Stimulated activated CD4-positive, alpha-beta T cell treated with anti-CD3 and anti-CD28 coated beads, Interleukin-2, amount 100 ng/mL, for 24 hours (primary cell): ENCODE data around the gene SOX6.

ENCODE experiments used
- DNase-seq, 2 donors: peaks; one replicate each; pipeline ENCODE4 v3.0.0-alpha.2; 2020

SOX6 gene

DNA sequence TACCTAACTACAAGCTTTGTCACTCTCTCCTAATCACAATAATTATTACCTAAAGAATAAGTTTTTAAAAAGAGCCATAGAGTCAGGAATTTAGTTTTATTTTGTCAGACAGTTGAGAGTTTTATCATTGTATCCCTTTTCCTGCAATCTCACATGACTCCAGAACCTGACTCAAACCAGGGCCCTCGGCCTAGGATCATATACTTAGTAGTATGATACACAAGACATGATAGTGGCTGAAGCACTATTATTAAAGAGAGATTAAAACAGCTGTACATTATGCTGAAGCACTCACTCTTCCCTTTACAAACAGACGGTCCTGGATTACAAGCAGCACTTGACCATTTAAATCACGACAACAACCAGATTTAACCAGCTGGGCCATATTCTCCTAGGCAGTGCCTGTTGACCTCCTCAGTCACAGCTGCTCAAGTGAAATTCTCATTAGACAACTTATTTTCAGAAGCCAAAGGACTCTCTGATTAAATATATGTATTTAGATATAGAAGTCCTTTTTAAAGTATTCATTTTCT is 44.0 kb downstream of the SOX6 start:
- no peak for DNase-seq

DNA sequence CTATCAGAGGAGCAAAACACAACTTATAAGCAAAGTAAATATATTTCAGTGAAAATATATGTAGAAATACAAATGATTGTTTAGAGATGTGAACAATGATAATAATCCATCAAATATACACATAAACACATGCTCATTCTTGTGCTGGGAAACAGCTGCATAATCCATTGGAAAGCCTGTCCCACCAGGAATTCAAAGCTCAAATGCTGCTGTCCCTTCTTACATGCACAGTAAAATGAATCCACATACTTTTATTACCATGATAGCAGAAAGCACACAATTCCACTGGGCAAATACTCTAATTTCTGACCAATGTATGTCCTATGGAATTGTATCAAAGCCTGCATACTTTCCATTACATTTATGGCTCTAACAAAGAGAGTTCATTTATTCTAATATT is 44.5 kb downstream of the SOX6 start:
- no peak for DNase-seq

DNA sequence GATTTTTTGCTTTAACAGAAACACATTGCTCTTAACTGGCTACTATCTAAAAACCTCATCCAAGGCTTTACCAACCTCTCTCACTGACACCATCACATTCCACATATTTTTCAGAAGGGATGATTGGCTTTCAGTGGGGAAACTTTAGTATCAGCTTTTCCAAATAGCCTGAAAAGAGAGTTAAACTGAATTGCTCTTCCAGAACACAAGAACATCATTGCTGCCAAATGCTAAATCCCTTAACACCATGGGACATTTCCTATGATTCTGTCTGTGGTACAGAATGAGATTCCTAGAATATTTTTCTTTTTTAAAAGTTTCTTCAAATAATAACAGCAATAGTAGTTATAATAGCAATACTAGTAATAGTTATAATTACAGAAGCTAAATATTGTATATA is 45.4 kb downstream of the SOX6 start:
- no peak for DNase-seq

DNA sequence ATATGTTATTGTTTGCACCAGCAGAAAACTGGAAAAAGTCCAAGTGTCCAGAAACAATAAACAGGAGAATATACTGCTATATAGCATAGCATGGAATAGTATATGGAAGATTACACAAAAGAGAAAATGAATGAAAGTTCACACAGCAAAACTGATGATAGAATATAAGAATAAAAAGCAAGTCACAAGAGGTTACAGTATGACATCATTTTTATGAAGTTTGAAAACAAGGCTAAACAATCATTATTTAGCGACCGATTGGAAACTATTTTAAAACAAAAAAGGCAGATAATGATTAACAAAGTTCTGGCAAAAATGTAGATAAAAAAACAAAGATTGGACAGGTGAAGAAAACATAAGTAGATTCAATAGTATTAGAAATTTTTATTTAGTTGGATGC is 47.1 kb downstream of the SOX6 start:
- DNase-seq, result no peak

DNA sequence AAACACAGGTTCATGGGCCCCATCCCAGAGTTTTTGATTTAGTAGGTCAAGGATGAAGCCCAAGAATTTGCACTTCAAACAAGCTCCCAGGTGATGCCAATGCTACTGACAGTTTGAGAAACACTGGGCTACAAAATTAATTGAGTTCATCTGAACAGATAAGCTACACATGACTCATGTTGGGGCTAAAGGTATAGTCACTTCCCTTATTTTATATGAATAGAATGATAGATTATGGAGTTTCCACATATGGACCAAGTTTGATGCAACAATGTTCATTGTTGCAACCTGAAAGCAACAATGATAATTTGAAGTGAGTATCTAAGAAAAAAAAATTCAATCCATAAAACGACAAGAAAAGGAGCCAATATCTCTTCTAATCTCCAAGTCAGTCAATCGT is 54.9 kb downstream of the SOX6 start:
- DNase-seq, result no peak

DNA sequence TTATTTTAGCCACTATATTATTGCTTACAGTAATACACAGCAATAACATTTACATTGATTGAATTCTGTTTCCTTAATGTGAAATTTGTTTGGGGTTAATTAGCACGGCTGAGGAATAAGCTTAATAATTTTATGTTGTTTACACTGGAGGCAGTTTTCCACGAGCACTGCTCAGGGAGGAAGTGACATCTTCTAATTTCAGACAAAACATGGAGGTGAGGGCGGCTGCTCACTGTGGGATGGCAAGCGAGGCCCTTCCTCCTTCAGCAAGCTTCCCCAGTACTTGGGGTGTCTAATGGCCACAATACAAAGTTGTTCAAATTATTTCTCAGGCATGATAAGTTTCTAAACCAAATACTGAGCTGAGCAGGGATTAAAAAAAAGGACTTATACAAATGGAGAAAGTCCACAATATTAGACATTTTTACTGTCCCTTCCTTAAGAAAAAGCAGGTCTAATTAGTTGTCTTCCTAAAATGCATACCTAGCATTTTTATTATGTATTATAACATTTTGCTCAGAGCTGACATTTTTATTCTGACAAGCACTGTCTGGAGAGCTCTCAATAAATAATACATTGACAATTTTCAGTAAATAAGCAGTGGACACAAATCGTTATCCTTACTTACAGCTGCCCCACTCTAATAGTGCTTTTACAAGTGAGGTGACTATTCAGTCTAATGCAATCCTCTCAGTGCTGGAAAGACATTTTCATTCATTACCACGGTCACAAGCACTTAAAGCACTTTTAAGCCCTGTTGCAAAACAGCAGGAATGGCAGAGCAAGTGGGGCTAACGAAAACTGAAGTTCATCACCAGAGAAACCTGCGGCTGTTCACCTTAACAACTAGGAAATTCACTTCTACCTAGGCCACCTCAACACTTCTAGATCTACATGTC is 56.2 kb downstream of the SOX6 start:
- DNase-seq, result no peak

DNA sequence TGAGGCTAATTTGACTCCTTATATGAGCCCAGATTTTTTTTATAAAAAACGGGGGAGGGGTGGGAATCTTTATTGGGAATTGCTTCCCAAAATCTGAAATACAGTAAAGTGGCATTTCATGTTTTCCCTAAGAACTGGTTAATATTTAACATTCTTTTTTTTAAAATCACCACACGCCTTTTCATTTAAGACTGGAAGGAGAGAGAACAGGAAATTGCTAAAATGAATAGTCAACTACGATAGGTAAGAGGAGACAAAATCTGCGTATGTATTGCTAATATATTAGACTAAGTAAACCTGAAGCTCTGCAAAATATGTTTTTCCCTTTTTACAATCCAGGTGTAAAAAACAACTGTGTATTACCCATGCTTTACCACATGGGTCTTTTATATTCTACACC is 57.0 kb downstream of the SOX6 start:
- no peak for DNase-seq

DNA sequence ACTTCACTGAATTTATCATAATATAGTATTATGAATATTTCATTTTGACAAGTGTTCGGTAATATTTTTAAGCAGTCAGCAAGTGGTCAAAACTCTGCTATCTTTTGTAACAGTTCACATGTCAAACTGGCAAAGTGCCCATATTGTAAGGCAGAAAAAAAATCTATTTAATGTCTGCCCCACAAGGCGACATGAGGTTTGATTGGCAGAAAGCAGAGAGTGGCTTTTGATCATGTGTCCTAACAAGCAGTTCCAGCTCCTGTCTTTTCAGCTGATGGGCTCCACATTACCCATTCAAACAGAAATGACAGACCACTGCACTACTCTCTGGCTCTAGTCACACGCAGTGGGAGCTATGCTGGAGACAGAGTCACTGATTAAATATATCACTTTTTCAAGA is 59.0 kb downstream of the SOX6 start:
- DNase-seq, result no peak

DNA sequence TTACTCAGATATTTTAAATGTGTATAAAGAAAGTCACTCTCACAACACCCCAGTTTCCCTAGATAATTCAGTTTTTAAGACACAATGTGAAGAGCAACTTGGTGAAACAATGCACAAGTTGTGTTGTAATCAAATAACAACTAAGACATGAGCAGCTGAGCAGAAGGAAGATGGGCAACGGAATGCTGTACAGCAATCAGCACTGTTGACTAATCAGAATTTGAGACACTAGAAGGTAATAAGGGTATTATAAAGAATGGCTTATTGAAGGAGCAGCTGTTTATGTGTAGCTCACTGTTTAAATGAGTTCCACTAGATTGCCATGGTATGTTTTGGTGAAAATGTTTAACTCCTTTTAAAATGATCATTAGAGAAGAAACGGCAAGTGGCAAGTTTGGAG is 60.1 kb downstream of the SOX6 start:
- DNase-seq, result no peak

DNA sequence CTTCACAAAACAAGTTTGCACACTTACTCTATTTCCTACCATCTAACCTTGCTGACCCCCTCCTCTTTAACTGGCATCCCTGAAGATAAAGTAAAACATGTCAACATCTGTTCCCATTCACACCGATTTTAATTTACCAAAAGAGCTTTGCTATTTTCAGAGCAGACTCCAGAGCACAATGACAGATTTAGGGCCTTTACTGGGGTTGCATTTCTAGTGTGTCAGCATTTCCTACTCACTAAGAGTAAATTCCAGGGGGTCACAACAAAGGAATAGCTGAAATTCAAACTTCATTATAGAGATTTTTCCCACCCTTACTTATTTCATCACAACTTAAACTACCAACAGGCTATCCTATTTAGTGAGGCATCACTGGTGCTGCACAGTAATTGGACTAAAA is 60.8 kb downstream of the SOX6 start:
- no peak for DNase-seq

DNA sequence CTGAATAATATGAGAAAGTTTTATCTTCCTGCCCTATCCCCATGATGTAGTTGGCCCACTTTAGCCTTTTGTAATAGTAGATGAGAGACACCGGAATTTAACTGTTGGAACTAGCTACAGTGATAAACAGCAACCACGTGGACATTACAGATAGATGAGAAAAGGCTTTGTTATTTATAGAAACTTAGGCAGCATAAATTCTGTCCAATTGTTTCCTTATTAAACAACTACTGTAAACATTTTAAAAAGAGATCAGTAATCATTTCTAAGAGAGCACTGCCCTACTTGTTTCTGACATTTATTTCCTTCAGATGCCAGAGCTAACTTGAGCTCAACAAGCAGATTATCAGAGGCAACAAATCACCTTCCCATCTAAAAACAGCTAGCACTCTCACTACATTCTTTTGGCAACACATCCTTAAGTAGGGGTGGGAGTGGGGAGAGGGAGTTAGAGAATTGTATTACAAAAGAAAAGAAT is 63.1 kb downstream of the SOX6 start:
- no peak for DNase-seq

DNA sequence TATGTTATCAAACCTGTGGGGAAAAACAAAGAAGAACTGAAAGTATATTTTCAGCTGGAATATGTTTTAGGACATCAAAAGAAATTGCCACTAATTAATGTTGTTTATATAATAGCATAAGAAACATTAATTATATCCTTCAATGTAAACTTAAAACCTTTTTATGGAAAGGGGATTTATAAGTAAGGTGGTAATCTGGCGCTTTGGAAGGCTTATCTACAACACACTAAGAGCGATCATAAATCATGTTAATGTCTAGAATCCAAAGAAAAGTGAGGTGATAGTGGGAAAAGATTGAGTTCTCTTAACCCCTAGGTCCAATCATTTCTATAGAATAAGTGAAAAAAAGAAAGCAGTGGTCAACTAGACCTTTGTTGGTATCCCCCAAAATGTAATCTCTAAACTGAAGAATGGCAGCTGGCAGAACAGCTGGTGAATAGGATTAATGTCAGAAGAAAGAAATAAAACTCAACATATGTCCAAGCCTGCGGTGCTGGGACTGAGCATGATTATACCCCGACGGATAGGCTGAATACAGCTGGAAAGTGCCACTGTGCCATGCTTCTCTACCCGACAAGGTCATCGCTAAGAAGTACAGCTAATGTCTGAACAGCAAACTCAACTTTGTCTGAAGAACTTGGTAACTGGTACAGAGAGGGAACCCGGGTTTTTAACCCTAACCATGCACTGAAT is 64.0 kb downstream of the SOX6 start:
- DNase-seq, result no peak

DNA sequence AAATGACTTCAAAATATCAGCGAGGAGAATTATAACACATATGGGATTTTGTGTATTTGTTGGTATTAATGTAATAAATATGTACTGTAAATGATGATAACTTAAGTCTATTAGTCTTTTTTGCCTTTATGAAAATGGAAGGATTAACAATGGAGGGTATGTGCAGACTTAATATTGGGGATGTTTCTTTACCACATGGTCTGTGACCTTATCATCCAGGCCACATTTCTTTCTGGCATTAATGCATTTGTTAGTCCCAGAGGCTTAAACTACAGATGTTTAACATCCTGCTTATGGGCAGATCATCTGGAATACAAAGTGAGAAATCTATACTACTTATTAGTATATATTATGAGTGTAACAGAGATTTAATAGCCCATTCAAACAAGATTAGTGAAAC is 64.6 kb downstream of the SOX6 start:
- no peak for DNase-seq

DNA sequence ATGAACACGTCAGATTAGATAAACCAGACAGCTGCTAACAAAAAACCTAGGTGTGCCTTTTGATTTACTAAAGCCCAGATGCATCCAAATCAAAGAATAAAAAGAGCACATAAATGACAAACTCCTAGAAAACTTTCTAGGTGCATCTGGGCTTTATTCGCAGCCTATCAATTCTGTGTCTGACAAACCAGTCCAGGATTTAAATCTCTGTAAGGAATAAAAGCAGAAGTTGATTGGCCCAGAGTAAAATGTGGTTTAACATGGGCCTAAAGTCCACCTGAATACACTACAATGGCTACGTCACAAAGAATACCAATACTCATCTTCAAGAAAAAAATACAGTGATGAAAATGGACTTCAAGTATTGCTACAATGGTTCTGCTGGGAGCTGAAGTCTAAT is 66.8 kb downstream of the SOX6 start:
- DNase-seq, result no peak

DNA sequence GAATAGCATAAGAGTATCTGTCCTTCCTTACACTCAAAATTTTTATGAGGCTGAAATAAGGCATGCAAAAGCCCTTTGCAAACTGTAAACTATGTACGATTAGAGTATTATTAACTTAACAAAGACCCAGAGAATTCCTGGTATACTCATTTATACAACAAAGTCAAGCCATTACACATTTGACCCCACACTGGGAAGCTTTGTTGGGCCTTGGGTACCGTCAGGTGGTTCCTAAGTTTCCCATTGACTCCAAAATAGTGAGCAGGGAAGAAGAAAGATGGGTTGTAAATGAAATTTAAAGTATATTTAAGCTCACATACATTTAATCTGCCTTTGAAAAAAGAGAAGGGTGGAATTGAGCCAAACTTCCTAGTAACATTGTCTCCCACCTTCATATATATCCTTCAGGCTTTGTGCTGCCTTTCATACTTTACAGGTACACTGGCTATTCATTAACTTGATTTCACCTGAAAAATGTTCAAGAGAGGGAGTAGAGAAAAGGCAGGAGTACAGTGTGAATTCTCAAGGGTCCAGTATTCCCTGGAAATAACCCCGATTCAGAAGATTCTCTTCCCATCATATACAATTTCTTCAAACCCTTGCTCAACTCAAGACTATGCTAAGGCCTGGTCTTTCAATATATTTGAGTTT is 68.6 kb downstream of the SOX6 start:
- no peak for DNase-seq

DNA sequence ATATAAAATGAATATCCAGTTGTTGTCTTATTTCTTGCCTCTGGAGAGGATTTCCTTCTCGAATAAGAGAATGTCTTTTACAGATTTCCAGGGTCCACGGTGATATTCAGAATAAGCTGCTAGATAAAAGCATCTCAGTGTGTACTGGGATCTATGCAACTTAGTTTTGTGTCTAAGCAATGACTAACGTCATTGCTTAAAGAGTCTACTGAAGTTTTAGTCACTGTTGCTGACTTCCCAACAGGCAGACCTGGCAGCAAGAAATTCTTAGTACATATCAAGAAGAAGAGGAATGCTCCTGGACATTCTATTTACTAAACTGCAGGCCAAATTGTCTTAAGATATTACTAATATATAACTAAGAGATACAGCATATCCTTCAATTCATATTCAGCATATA is 70.3 kb downstream of the SOX6 start:
- no peak for DNase-seq

DNA sequence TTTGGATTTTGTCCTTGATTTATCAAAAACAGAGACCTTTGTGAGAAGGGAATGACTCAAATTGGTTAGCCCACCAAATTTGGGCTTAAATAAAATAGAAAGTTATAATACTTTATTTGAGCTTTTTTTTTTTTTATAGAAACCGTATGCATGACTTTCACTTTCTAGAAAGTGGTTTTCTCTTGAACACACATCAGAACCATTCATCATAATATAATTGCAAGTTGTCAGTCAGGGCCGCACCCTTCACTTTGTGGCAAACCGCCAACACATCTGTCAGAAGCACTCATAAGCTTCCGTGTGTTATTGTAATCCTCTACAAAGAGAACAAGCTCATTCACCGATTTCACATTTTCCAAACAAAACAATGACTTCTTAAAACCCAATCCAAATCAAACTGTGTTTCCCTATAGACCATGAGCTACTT is 76.1 kb downstream of the SOX6 start:
- peak in 1 of 2 donors; percentile 2 for DNase-seq

DNA sequence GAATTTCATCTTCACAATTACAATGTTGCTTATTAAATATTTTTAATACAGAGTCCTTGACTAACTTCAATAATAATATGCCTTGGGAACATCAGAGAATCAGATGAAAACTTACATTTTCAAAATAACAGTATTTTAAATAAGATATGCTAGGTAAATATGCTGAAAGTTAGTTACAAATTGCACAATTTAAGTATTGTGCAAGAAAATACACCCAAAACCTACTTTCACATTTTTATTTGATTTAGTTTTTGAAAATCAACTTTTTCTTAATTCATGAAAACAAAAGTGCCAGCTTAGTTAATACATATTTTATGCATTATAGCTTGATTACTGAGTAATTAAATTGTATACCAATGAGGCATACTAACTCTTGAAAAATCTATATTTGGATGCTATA is 76.8 kb downstream of the SOX6 start:
- no peak for DNase-seq

DNA sequence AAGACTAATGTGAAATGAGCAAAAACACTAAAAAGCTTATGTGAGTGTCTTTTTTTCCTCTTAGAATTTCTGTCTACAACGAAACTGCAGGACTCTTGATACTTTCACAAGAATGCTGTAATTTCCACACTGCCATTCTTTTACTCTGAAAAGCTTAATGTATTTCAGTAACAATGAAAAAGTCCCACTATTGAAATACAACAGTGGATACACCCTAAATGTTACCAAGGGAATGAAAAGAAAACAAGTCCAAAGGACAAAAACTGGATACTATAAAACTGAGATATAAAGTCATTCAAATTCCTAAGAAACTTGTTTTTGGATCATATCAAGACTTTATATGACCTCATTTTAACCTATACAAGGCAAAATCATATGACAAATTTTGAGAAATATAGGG is 77.4 kb downstream of the SOX6 start:
- no peak for DNase-seq

DNA sequence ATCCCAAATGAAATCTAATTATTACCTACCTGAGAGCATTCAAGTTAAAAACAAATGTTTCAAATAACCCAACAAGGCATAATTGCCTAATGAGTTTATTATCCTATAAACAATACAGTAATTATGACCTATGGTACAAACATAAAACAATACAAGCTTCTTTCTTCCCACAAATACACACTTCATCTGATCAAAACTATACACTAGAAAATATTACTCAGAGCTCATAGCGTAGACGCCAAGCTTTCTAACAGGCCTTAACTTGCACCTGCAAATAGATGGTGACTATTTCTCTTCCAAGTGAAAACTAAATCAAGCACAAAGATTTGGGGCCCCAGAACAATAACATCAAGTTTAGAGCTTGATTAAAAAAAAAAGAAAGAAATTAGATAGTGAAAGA is 78.1 kb downstream of the SOX6 start:
- no peak for DNase-seq

DNA sequence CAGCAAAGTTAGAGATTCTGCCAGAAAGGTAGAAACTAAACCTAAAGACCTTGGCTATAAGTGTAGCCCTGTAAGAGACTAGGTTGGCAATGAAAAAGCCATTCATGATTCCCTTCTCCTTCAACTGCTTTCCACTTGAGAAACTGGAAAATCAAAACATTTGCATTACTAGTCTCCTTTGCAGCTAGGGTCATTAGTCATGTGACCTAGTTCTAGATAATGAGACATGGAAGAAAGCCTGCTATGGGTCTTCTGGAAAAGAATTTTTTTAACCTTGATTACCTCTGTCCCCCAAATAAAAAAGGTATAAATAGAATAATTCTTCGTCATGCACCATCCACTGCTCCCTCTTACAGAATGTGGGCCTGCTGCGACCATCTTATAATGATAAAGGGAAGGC is 80.1 kb downstream of the SOX6 start:
- DNase-seq, result no peak

DNA sequence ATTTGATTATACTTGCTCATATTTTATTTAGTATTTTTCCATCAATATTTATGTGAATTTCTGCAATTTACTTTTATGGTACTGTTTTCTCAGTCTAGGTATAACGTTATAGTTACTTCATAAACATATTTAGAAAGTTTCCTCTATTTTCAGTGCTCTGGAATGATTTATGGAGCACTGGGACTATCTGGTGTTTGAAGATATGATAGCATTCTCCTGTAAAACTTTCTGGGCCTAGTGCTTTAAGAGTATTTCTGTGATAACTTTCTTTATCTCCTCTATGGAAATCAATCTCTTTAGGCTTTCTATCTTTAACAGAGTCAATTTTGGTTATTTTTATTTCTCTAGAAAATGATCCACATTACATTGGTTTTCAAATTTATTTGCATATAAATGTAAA is 85.1 kb downstream of the SOX6 start:
- DNase-seq, result no peak

DNA sequence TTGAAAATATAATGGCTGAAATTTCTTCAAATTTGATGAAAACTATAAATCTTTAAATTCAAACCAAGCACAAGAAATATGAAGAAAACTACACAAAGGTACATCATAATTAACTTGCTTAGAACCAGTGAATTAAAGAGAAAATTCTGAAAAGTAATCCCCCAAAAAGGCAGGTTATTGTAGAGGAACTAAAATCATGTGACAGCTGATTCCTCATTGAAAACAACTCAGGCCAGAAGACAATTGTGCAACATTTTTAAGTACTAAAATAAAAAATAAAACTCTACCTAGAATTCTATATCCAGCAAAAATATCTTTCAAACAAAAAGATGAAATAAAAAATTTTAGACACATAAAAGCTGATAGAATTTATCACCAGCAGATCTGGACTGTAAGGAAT is 90.3 kb downstream of the SOX6 start:
- DNase-seq, result no peak

DNA sequence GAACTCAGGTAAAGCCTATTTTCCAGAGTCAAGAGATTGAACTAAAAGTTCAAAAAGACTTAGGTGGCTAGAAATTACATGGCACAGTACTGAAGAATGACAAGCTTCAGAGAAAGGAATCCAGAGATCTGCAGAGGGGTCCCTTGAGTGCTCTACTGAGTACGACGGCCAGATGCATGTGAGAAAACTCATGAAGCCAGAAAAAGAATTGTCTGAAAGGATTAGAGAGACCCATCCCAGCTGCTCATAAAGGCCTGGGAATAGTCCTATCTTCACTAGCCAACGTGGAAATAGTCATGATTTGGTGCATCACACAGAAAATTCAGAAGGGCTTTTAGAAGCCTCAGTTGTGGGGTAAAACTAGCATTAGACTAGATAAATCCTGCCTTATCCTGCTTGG is 91.3 kb downstream of the SOX6 start:
- no peak for DNase-seq
